Ovary (tissue), 9 donors: ENCODE measurements around the gene SLC16A9. TPM values are rescaled to one million over a fixed set of nuclear protein-coding genes. Genes with fewer than 3 reads are reported as not detected.

Source experiments
- DNase-seq, 5 donors: peaks; one replicate each; pipeline ENCODE4 v3.0.0-alpha.2; 2019 to 2020
- H3K27ac ChIP-seq, 2 donors: fragments of 200-600 bp; one replicate each; pipeline versions ENCODE4 v1.5.1 to v1.8.0; 2019 to 2022
- H3K27me3 ChIP-seq: fragments of 200-600 bp; one replicate; pipeline ENCODE4 v1.8.0; 2022
- H3K36me3 ChIP-seq: fragments of 200-600 bp; sonication (generic); one replicate; pipeline ENCODE4 v1.5.1; 2019
- H3K4me1 ChIP-seq: one replicate; pipeline ENCODE4 v1.8.1; 2013; ENCODE audit warnings: mild to moderate bottlenecking, moderate library complexity; ENCODE audit not compliant: insufficient read depth
- H3K4me3 ChIP-seq: fragments of 200-600 bp; sonication (generic); one replicate; pipeline ENCODE4 v1.5.1; 2017
- H3K9me3 ChIP-seq, 2 donors: fragments of 200-600 bp in 1 of 2; sonication (generic) in 1 of 2; one replicate each; pipeline versions ENCODE4 v1.5.1 to v1.8.1; 2013 to 2019; ENCODE audit warnings: mild to moderate bottlenecking in 1 of 2, moderate library complexity in 1 of 2
- CTCF ChIP-seq, 3 donors: fragments of 450-650 bp in 2 of 3; fragments of 200-600 bp in 1 of 3; IDR thresholded peaks; one replicate each; pipeline versions ENCODE4 v1.5.1 to v1.8.0; 2016 to 2022; ENCODE audit warnings: antibody characterized with exemption in 3 of 3, mild to moderate bottlenecking in 1 of 3
- EP300 ChIP-seq: sonication (generic); formaldehyde crosslinking; IDR thresholded peaks from one replicate; pipeline ENCODE4 v1.6.1; 2017; ENCODE audit warnings: antibody characterized with exemption
- POLR2A ChIP-seq: fragments of 450-650 bp; IDR thresholded peaks from one replicate; pipeline ENCODE4 v1.6.1; 2017; ENCODE audit warnings: antibody characterized with exemption, mild to moderate bottlenecking, moderate library complexity
- WGBS, 3 donors: extraction: QIAGEN DNeasy Blood & Tissue Kit in 1 of 3; methylation state at CpG; one replicate each; pipeline versions ENCODE4 v1.1.5 to v1.1.7; 2013 to 2017; 5-methylcytosine and 5-hydroxymethylcytosine counted together
- intact Hi-C, 4 donors: fragments of 100-400 bp; cut with DNase I; formaldehyde crosslinking; loops; one replicate each; pipeline versions ENCODE4 v1.11.0 to v1.15.1; 2022 to 2023
- polyA plus RNA-seq, 2 donors: library from polyadenylated mRNA; stranded (reverse); fragments of 200-250 nt in 1 of 2; fragments of 350-450 nt in 1 of 2; fragmentation: Illumina TruSeq in 1 of 2; extraction: RNeasy Lipid Tissue Mini Kit (QIAGEN cat#74804) in 1 of 2; gene quantifications; one replicate each; pipeline ENCODE4 v1.2.3, GENCODE V29; 2013 to 2014
- total RNA-seq, 7 donors: library from RNA; depleted of rRNA in 2 of 7; stranded (reverse); fragments of >200 nt in 2 of 7; fragmentation: NEBNext Ultra II Directional in 3 of 7; extraction: Animal tissue kit (Norgen Biotek cat#: 25700) in 3 of 7; gene quantifications; one replicate each; pipeline versions ENCODE4 v1.1.0 to v1.2.4, GENCODE V29; 2016 to 2023
- donor health status: DM: no; HTN: no; CAD: no; lungs with moderate emphysema.
- donor health status: DM: no; HTN: no; CAD: no.
- donor health status: Bipolar disorder and iron deficiency.
- donor health status: DM: yes; HTN: yes; CAD: no.
- donor health status: DM: no; HTN: no; CAD: no.
- donor health status: DM: yes; HTN: yes; CAD: no.

The SLC16A9 gene
- total and polyA plus RNA-seq, 9 donors, result 8.1 to 41.5 (median 30.7) TPM

GRCh38 chr10:59741583-59741982 lies 31.9 kb upstream of the SLC16A9 start:
- DNase-seq, result no peak
- 91 to 93% (median 91%) methylated on average over 5 of the region's 5 CpGs for WGBS, 3 donors
- H3K27me3 ChIP-seq, result no peaks in the 10 kb centered on the region

GRCh38 chr10:59741048-59741447 lies 31.4 kb upstream of the SLC16A9 start:
- no peak for DNase-seq
- Histone ChIP-seq H3K4me3 (no peak overlapping the region), H3K4me1 (no peaks in the 10 kb centered on the region), H3K27ac (no peak overlapping the region), H3K27me3 (no peaks in the 10 kb centered on the region), H3K36me3 (no peaks in the 10 kb centered on the region), H3K9me3 (no peaks in the 10 kb centered on the region)
- TF ChIP-seq CTCF (IDR thresholded peaks at IDR 0.05) (no peak), POLR2A (no peak), EP300 (no peak)
- intact Hi-C loops, result no loop called here

More at GRCh38 chr10:59741583-59741982, 31.9 kb upstream of the SLC16A9 start:
- Histone ChIP-seq H3K4me3 (no peak overlapping the region), H3K27ac (no peak overlapping the region), H3K9me3 (no peaks in the 10 kb centered on the region), H3K4me1 (no peaks in the 10 kb centered on the region), H3K36me3 (no peaks in the 10 kb centered on the region)
- TF ChIP-seq EP300 (no peak), POLR2A (no peak), CTCF (IDR thresholded peaks at IDR 0.05) (no peak)
- intact Hi-C loops, result no loop called here

- Histone ChIP-seq H3K4me1 (no peaks in the 10 kb centered on the region), H3K4me3 (no peak overlapping the region), H3K9me3 (no peaks in the 10 kb centered on the region), H3K27me3 (no peaks in the 10 kb centered on the region), H3K36me3 (no peaks in the 10 kb centered on the region), H3K27ac (no peak overlapping the region)
- TF ChIP-seq EP300 (no peak), CTCF (IDR thresholded peaks at IDR 0.05) (no peak), POLR2A (no peak)
- intact Hi-C loops, result no loop called here
- 94 to 97% (median 95%) methylated on average over 1 of the region's 1 CpG for WGBS, 3 donors
- no peak for DNase-seq
Measured at GRCh38 chr10:59736749-59737148, 27.1 kb upstream of the SLC16A9 start.

- H3K27ac ChIP-seq, result no peak overlapping the region
- H3K4me3 ChIP-seq, result no peak overlapping the region
- H3K36me3 ChIP-seq, result no peaks in the 10 kb centered on the region
- no peaks in the 10 kb centered on the region for H3K4me1 ChIP-seq
- intact Hi-C loops, result no loop called here
- no peaks in the 10 kb centered on the region for H3K27me3 ChIP-seq
- no peaks in the 10 kb centered on the region for H3K9me3 ChIP-seq
- TF ChIP-seq CTCF (IDR thresholded peaks at IDR 0.05) (no peak), POLR2A (no peak), EP300 (no peak)
- WGBS, 3 donors, result 78 to 88% (median 84%) methylated on average over 1 of the region's 1 CpG
- no peak for DNase-seq
Measured at GRCh38 chr10:59735296-59735695, 25.6 kb upstream of the SLC16A9 start.
